ENCODE measurements around the gene GNG7.

GRCh38 chr19:2627319-2627829 lies 75.1 kb downstream of the GNG7 start:
- TF ChIP-seq CTCF (conservative IDR thresholded peaks at IDR 0.05 in 1 of 2, IDR thresholded peaks at IDR 0.05 in 1 of 2; ENCODE audit: extremely low read depth in 1 of 2, insufficient read depth in 1 of 2, low read depth in 1 of 2, low read length in 2 of 2) (no peak), EZH2 (IDR thresholded peaks at IDR 0.05; ENCODE audit: borderline replicate concordance, low read length) (no peak)

Data from mammary epithelial cell (primary cell).